ENCODE measurements around the gene HAL.

DNA sequence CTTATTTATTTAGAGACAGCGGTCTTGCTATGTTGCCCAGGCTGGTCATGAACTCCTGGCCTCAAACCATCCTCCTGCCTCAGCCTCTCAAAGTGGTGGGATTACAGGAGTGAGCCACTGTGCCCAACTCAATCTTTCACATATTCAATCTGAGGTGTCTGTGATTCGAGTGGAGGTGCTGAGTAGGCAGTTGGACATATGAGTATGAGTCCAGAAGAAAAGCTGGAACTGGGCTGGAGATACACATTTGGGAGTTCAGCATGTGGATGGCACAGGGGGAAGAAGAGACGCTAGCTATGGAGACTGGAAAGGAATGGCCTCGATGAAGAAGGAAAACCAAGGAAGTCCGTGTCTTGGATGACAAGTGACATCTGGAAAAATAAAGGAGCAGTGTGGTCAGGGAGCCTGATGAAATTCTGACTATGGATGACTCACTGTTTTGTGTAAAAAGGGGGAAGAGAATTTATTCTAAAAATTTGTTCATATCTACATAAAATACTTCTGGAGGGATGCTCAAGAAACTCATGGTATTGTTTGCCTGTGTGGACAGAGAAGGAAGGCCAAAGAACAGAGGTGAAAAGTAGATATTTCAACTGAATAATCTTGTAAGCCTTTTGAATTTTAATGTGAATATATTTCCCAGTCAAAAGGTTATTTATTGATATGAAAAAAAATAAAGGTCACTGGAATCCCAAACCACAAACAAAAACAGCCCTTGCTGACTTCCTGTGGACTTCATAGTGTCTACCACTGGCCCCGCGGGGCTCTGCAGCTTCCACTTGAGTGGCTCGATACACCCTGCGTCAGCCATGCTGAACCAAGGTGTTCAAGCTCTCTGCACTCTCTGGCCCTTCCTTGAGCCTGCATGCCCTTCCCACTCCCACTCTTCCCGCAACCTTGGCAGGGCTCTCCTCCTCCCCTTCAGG lies 48.1 kb upstream of the HAL start:
- TF ChIP-seq, protein P1, sequence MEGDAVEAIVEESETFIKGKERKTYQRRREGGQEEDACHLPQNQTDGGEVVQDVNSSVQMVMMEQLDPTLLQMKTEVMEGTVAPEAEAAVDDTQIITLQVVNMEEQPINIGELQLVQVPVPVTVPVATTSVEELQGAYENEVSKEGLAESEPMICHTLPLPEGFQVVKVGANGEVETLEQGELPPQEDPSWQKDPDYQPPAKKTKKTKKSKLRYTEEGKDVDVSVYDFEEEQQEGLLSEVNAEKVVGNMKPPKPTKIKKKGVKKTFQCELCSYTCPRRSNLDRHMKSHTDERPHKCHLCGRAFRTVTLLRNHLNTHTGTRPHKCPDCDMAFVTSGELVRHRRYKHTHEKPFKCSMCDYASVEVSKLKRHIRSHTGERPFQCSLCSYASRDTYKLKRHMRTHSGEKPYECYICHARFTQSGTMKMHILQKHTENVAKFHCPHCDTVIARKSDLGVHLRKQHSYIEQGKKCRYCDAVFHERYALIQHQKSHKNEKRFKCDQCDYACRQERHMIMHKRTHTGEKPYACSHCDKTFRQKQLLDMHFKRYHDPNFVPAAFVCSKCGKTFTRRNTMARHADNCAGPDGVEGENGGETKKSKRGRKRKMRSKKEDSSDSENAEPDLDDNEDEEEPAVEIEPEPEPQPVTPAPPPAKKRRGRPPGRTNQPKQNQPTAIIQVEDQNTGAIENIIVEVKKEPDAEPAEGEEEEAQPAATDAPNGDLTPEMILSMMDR (optimal IDR thresholded peaks at IDR 0.05 in 1 of 3, IDR thresholded peaks at IDR 0.05 in 1 of 3, conservative IDR thresholded peaks at IDR 0.05 in 1 of 3; ENCODE audit: extremely low read depth in 1 of 3, insufficient read depth in 2 of 3, low read length in 3 of 3), result no peak
- no peak for TF ChIP-seq EZH2 (IDR thresholded peaks at IDR 0.05; ENCODE audit: low read length)
